Keratinocyte (primary cell): ENCODE results near the gene HOXD1. TPM values are rescaled to one million over a fixed set of nuclear protein-coding genes. Genes with fewer than 3 reads are reported as not detected.

ENCODE experiments used
- DNase-seq: peaks from one replicate; pipeline ENCODE4 v3.0.0-alpha.2; 2011; ENCODE audit warnings: low read depth, missing footprints, low spot score
- FAIRE-seq: peaks from 2 replicates; lab custom pipeline; 2011; peaks lifted over from hg19 to GRCh38; lab: Jason Lieb, UNC
- H2AFZ ChIP-seq: 2 replicates; pipeline ENCODE4 v1.6.0; 2012; ENCODE audit warnings: low read length, control low read depth, inconsistent platforms; ENCODE audit not compliant: control insufficient read depth
- H3K27ac ChIP-seq: 2 replicates; pipeline ENCODE4 v1.5.1; 2011; ENCODE audit warnings: low read length; ENCODE audit not compliant: control insufficient read depth, insufficient read depth
- H3K27me3 ChIP-seq: 3 replicates; pipeline ENCODE4 v1.6.0; 2011; ENCODE audit warnings: low read length; ENCODE audit not compliant: control insufficient read depth, insufficient read depth; ENCODE audit errors: extremely low read depth
- H3K36me3 ChIP-seq, 2 experiments: 2 replicates in 1 of 2; 3 replicates in 1 of 2; pipeline ENCODE4 v1.5.1; 2011; ENCODE audit warnings: low read length in 2 of 2, mild to moderate bottlenecking in 1 of 2; ENCODE audit not compliant: control insufficient read depth in 2 of 2, insufficient read depth in 2 of 2; ENCODE audit errors: extremely low read depth in 1 of 2
- H3K4me1 ChIP-seq: 3 replicates; pipeline ENCODE4 v1.5.1; 2011; ENCODE audit warnings: low read length; ENCODE audit not compliant: control insufficient read depth, insufficient read depth; ENCODE audit errors: extremely low read depth
- H3K4me2 ChIP-seq: 3 replicates; pipeline ENCODE4 v1.6.0; 2011; ENCODE audit warnings: low read depth, low read length; ENCODE audit not compliant: control insufficient read depth, insufficient read depth; ENCODE audit errors: extremely low read depth
- H3K4me3 ChIP-seq, 3 experiments: fragments of 200-600 bp in 1 of 3; sonication (generic) in 1 of 3; 2 replicates in 2 of 3; 3 replicates in 1 of 3; pipeline ENCODE4 v1.5.1; 2011 to 2016; ENCODE audit warnings: low read length in 3 of 3, mild to moderate bottlenecking in 3 of 3, control low read depth in 2 of 3, inconsistent platforms in 1 of 3, low read depth in 1 of 3, mixed read lengths in 1 of 3, mixed run types in 1 of 3, moderate library complexity in 1 of 3; ENCODE audit not compliant: control insufficient read depth in 2 of 3, insufficient read depth in 2 of 3; ENCODE audit errors: extremely low read depth in 1 of 3
- H3K79me2 ChIP-seq: 2 replicates; pipeline ENCODE4 v1.6.0; 2012; ENCODE audit warnings: low read length; ENCODE audit not compliant: control insufficient read depth, insufficient read depth
- H3K9ac ChIP-seq: 3 replicates; pipeline ENCODE4 v1.6.0; 2011; ENCODE audit warnings: low read length; ENCODE audit not compliant: control insufficient read depth, insufficient read depth; ENCODE audit errors: extremely low read depth
- H3K9me1 ChIP-seq: 3 replicates; pipeline ENCODE4 v1.6.0; 2011; ENCODE audit warnings: low read length; ENCODE audit not compliant: control insufficient read depth, insufficient read depth; ENCODE audit errors: extremely low read depth
- H3K9me3 ChIP-seq: 2 replicates; pipeline ENCODE4 v1.5.1; 2012; ENCODE audit warnings: low read depth, low read length; ENCODE audit not compliant: control insufficient read depth
- H4K20me1 ChIP-seq: 3 replicates; pipeline ENCODE4 v1.6.0; 2011; ENCODE audit warnings: low read length; ENCODE audit not compliant: control insufficient read depth, insufficient read depth; ENCODE audit errors: extremely low read depth
- CTCF ChIP-seq, 3 experiments: IDR thresholded peaks in 1 of 3; conservative IDR thresholded peaks in 1 of 3; optimal IDR thresholded peaks in 1 of 3; 2 replicates in 2 of 3; 3 replicates in 1 of 3; pipeline versions ENCODE3 to v1.5.1; 2011; ENCODE audit warnings: low read length in 3 of 3, mild to moderate bottlenecking in 3 of 3, moderate library complexity in 2 of 3, control low read depth in 1 of 3, inconsistent platforms in 1 of 3; ENCODE audit not compliant: insufficient read depth in 2 of 3; ENCODE audit errors: extremely low read depth in 1 of 3
- EZH2 ChIP-seq: IDR thresholded peaks from one replicate; pipeline ENCODE4 v1.6.1; 2012; ENCODE audit warnings: inconsistent platforms, mild to moderate bottlenecking, low read length, moderate library complexity
- dilution Hi-C: fragments of 300-500 bp; cut with MboI; formaldehyde crosslinking; loops from one replicate; pipeline ENCODE4 v1.7.0; 2020; ENCODE audit warnings: low sequenced_read_pairs; ENCODE audit not compliant: extremely low pct_ligation_motif_present
- polyA plus RNA-seq, 5 experiments: library from polyadenylated mRNA; depleted of rRNA in 3 of 5; stranded (reverse) in 3 of 5; stranded (forward) in 1 of 5; unstranded in 1 of 5; fragments of >200 nt; gene quantifications; 1 replicate in 1 of 5; 2 replicates in 3 of 5; 3 replicates in 1 of 5; pipeline versions ENCODE4 v1.2.1 to v1.2.3, GENCODE V29; 2011 to 2012; ENCODE audit warnings: missing spikeins in 2 of 5, low read depth in 1 of 5, low replicate concordance in 1 of 5

Gene HOXD1
- polyA plus RNA-seq, 1 donor (not counting 4 experiments of a cell fraction or from before 2014, with no cell fraction given) = not detected

GRCh38 chr2:176163672-176164056 is 24.8 kb upstream of the HOXD1 start:
- no peak overlapping the region for H3K4me2 ChIP-seq
- H4K20me1 ChIP-seq = no peaks in the 10 kb centered on the region
- no peaks in the 10 kb centered on the region for H3K4me1 ChIP-seq
- no peak overlapping the region for H3K27ac ChIP-seq
- no peak for DNase-seq
- H2AFZ ChIP-seq = no peak overlapping the region
- no peak overlapping the region for H3K4me3 ChIP-seq
- H3K27me3 ChIP-seq = peaks cover 87% of the 10 kb centered on the region
- no peak for FAIRE-seq
- no peak overlapping the region for H3K9ac ChIP-seq
- peaks cover 2% of the 10 kb centered on the region for H3K9me3 ChIP-seq
- no peaks in the 10 kb centered on the region for H3K79me2 ChIP-seq
- no peaks in the 10 kb centered on the region for H3K9me1 ChIP-seq
- dilution Hi-C loops = loop anchor here (25.0 kb wide), 1 partner anchor 474 kb away; no protein-coding TSS in a partner anchor
- TF ChIP-seq EZH2 (no peak), CTCF (optimal IDR thresholded peaks at IDR 0.05 in 1 of 3, IDR thresholded peaks at IDR 0.05 in 1 of 3, conservative IDR thresholded peaks at IDR 0.05 in 1 of 3; ENCODE audit: extremely low read depth in 1 of 3, insufficient read depth in 2 of 3, low read length in 3 of 3) (no peak)
- no peaks in the 10 kb centered on the region for H3K36me3 ChIP-seq

DNA sequence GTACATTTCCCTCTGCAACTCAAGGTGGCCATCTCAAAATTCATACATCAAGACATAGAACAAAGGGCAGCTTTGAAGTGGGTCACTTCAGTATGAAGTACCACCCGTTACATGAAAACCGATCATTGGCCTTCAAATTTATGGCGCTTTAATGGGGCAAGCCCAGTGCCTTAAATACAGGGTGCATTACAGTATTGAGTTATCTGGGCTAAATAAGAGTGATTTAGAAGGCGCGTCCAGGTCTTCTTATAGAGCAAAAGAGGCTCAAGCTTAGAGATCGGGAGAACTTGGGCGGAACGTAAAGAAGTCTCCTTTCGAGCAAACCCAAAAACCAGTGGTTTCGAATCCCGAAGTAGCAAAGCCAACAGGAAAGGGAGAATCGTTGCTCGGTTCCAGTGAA is 24.3 kb upstream of the HOXD1 start:
- no peak for DNase-seq
- Histone ChIP-seq H3K4me2 (no peak overlapping the region), H3K79me2 (no peaks in the 10 kb centered on the region), H3K4me3 (no peak overlapping the region), H3K4me1 (no peaks in the 10 kb centered on the region), H3K9me1 (no peaks in the 10 kb centered on the region), H3K36me3 (no peaks in the 10 kb centered on the region), H4K20me1 (no peaks in the 10 kb centered on the region), H3K27me3 (peaks cover 82% of the 10 kb centered on the region), H3K9ac (no peak overlapping the region), H3K9me3 (peaks cover 2% of the 10 kb centered on the region), H3K27ac (no peak overlapping the region), H2AFZ (no peak overlapping the region)
- FAIRE-seq = no peak
- no peak for TF ChIP-seq CTCF (optimal IDR thresholded peaks at IDR 0.05 in 1 of 3, IDR thresholded peaks at IDR 0.05 in 1 of 3, conservative IDR thresholded peaks at IDR 0.05 in 1 of 3; ENCODE audit: extremely low read depth in 1 of 3, insufficient read depth in 2 of 3, low read length in 3 of 3)
- TF ChIP-seq EZH2 = no peak
- dilution Hi-C loops = loop anchor here (25.0 kb wide), 1 partner anchor 473 kb away; no protein-coding TSS in a partner anchor
